ENCODE measurements around the gene LCE1D.

LCE1D gene

GRCh38 chr1:152806576-152806975 is 10.1 kb downstream of the LCE1D start, which contains the start of gene LCE1C:
LCE1C (minus strand) TSS chr1:152806651; CDS start chr1:152805478, 1,173 bp downstream.
- no peak for DNase-seq

GRCh38 chr1:152811050-152811449 is 14.5 kb downstream of the LCE1D start:
- intact Hi-C loops (cut with DNase I) = no loop called here
- no peak for DNase-seq

More at GRCh38 chr1:152806576-152806975, 10.1 kb downstream of the LCE1D start, which contains the start of gene LCE1C:
- intact Hi-C loops (cut with DNase I) = no loop called here

- DNase-seq = no peak
- intact Hi-C loops (cut with DNase I) = no loop called here
Observed at GRCh38 chr1:152811671-152812070, 15.2 kb downstream of the LCE1D start, which contains the start of gene LCE1B. LCE1B (plus strand) TSS chr1:152811971; CDS start chr1:152812447, 476 bp downstream.

- intact Hi-C loops (cut with DNase I) = no loop called here
- DNase-seq = no peak
Observed at GRCh38 chr1:152817309-152817708, 20.8 kb downstream of the LCE1D start.

GRCh38 chr1:152823294-152823693 is 26.8 kb downstream of the LCE1D start:
- DNase-seq = no peak
- intact Hi-C loops (cut with DNase I) = no loop called here

GRCh38 chr1:152824964-152825363 is 28.4 kb downstream of the LCE1D start:
- intact Hi-C loops (cut with DNase I) = no loop called here
- no peak for DNase-seq

GRCh38 chr1:152827173-152827572 is 30.7 kb downstream of the LCE1D start, which contains the start of gene LCE1A:
LCE1A (plus strand) TSS chr1:152827473; CDS start chr1:152827473, 0 bp downstream.
- DNase-seq = no peak
- intact Hi-C loops (cut with DNase I) = no loop called here

- intact Hi-C loops (cut with DNase I) = no loop called here
- DNase-seq = no peak
Observed at GRCh38 chr1:152836870-152837269, 40.3 kb downstream of the LCE1D start.

GRCh38 chr1:152842556-152842955 is 46.0 kb downstream of the LCE1D start, which contains the start of gene LCE6A:
LCE6A (plus strand) TSS chr1:152842856; CDS start chr1:152843521, 665 bp downstream.
- DNase-seq = no peak
- intact Hi-C loops (cut with DNase I) = no loop called here
